AG04449 (cell line): ENCODE measurements around the gene PDXK.

Experiments used
- CTCF ChIA-PET: fragments of 350-600 bp; formaldehyde crosslinking; extraction: SDS; loops from one replicate; lab custom pipeline; 2021; ENCODE audit warnings: antibody characterized with exemption; lab: Yijun Ruan, JAX
- POLR2A ChIA-PET: fragments of 400-600, 350-600 bp; formaldehyde crosslinking; extraction: SDS; loops from one replicate; lab custom pipeline; 2020; ENCODE audit warnings: antibody characterized with exemption, inconsistent platforms; lab: Yijun Ruan, JAX
- DNase-seq: peaks from one replicate; pipeline ENCODE4 v3.0.0-alpha.2; 2010; ENCODE audit warnings: low read depth, low spot score
- H3K4me3 ChIP-seq: 2 replicates; pipeline ENCODE4 v1.5.1; 2011; ENCODE audit warnings: low read depth, mild to moderate bottlenecking, control low read depth, low read length
- CTCF ChIP-seq: IDR thresholded peaks from one replicate; pipeline ENCODE4 v1.5.1; 2011; ENCODE audit warnings: mild to moderate bottlenecking, moderate library complexity, low read length, control low read depth, inconsistent platforms; ENCODE audit not compliant: insufficient read depth; ENCODE audit errors: missing control alignments

PDXK gene

GRCh38 chr21:43716376-43717165, 2.4 kb upstream of the PDXK start:
- TF ChIP-seq CTCF = no peak
- ChIA-PET CTCF (interaction anchor here (0.9 to 1.4 kb wide), 2 partner anchors 11 to 16 kb away, joined by 3 to 4 read pairs; no protein-coding TSS in a partner anchor), POLR2A (no interaction called here)
- H3K4me3 ChIP-seq = no peak overlapping the region
- no peak for DNase-seq

- no peak for DNase-seq
- ChIA-PET CTCF (no interaction called here), POLR2A (no interaction called here)
- no peak overlapping the region for H3K4me3 ChIP-seq
- no peak for TF ChIP-seq CTCF
Measured at GRCh38 chr21:43717166-43717853, 1.6 kb upstream of the PDXK start.

GRCh38 chr21:43717967-43718871, 710 bp upstream of the PDXK start:
- TF ChIP-seq CTCF = no peak
- H3K4me3 ChIP-seq = peak overlapping the region; percentile 90
- no peak for DNase-seq
- ChIA-PET CTCF (interaction anchor here (3.0 kb wide), 1 partner anchor 10 kb away, joined by 10 read pairs; no protein-coding TSS in a partner anchor), POLR2A (no interaction called here)

- peak overlapping the region; percentile 90 for H3K4me3 ChIP-seq
- no peak for TF ChIP-seq CTCF
- CTCF ChIA-PET = interaction anchor here (0.8 to 3.0 kb wide), 4 partner anchors 9 to 255 kb away, joined by 3 to 10 read pairs (median 4); no protein-coding TSS in a partner anchor
- POLR2A ChIA-PET = interaction anchor here (1.4 to 2.0 kb wide), 2 partner anchors 9 to 64 kb away, joined by 4 to 15 read pairs; no protein-coding TSS in a partner anchor
- DNase-seq = no peak
Measured at GRCh38 chr21:43719748-43720538, 1.0 kb downstream of the PDXK start.

- CTCF ChIA-PET = interaction anchor here (1.0 to 3.0 kb wide), 3 partner anchors 8 to 70 kb away, joined by 3 to 10 read pairs (median 4); no protein-coding TSS in a partner anchor
- TF ChIP-seq CTCF = no peak
- peak overlapping the region; percentile 90 for H3K4me3 ChIP-seq
- POLR2A ChIA-PET = interaction anchor here (1.4 to 2.0 kb wide), 2 partner anchors 8 to 65 kb away, joined by 4 to 15 read pairs; no protein-coding TSS in a partner anchor
- DNase-seq = no peak
Measured at GRCh38 chr21:43720539-43721166, 1.7 kb downstream of the PDXK start.
